GM23248 (cell line): ENCODE results near the gene PALMD. TPM values are rescaled to one million over a fixed set of nuclear protein-coding genes. Genes with fewer than 3 reads are reported as not detected.

Source experiments
- DNase-seq: peaks from one replicate; pipeline ENCODE4 v3.0.0-alpha.2; 2015
- H2AFZ ChIP-seq: fragments of 200-600 bp; sonication (generic); 2 replicates; pipeline ENCODE4 v1.6.1; 2016; ENCODE audit warnings: antibody characterized with exemption
- H3F3A ChIP-seq: fragments of 200-600 bp; sonication (generic); 2 replicates; pipeline ENCODE4 v1.6.1; 2016; ENCODE audit warnings: mild to moderate bottlenecking, antibody characterized with exemption, mixed run types; ENCODE audit not compliant: insufficient read depth
- H3K27ac ChIP-seq: fragments of 200-600 bp; sonication (generic); 2 replicates; pipeline ENCODE4 v1.5.1; 2016; ENCODE audit warnings: mild to moderate bottlenecking
- H3K27me3 ChIP-seq: fragments of 200-600 bp; sonication (generic); replicated peaks from 2 replicates; pipeline ENCODE4 v1.6.1; 2016; ENCODE audit warnings: mild to moderate bottlenecking; ENCODE audit not compliant: insufficient read depth
- H3K36me3 ChIP-seq: fragments of 200-600 bp; sonication (generic); 2 replicates; pipeline ENCODE4 v1.6.1; 2016; ENCODE audit warnings: low read depth, mild to moderate bottlenecking
- H3K4me1 ChIP-seq: fragments of 200-600 bp; sonication (generic); 2 replicates; pipeline ENCODE4 v1.6.1; 2016; ENCODE audit warnings: mild to moderate bottlenecking; ENCODE audit not compliant: insufficient read depth
- H3K4me2 ChIP-seq: fragments of 200-600 bp; sonication (generic); one replicate; pipeline ENCODE4 v1.6.1; 2016; ENCODE audit warnings: mild to moderate bottlenecking; ENCODE audit not compliant: unreplicated experiment
- H3K4me3 ChIP-seq: fragments of 200-600 bp; sonication (generic); 2 replicates; pipeline ENCODE4 v1.5.1; 2016; ENCODE audit warnings: mild to moderate bottlenecking
- H3K79me2 ChIP-seq: fragments of 200-600 bp; sonication (generic); 2 replicates; pipeline ENCODE4 v1.6.1; 2016; ENCODE audit warnings: mild to moderate bottlenecking; ENCODE audit not compliant: insufficient read depth
- H3K9ac ChIP-seq: fragments of 200-600 bp; sonication (generic); 2 replicates; pipeline ENCODE4 v1.6.1; 2016; ENCODE audit warnings: mild to moderate bottlenecking
- H3K9me2 ChIP-seq: fragments of 200-600 bp; sonication (generic); 2 replicates; pipeline ENCODE4 v1.6.1; 2016; ENCODE audit warnings: mixed run types, mild to moderate bottlenecking, moderate library complexity; ENCODE audit not compliant: insufficient read depth
- H3K9me3 ChIP-seq: fragments of 200-600 bp; sonication (generic); one replicate; pipeline ENCODE4 v1.6.1; 2017; ENCODE audit warnings: low read depth
- H4K20me1 ChIP-seq: fragments of 200-600 bp; sonication (generic); 2 replicates; pipeline ENCODE4 v1.6.0; 2016; ENCODE audit not compliant: insufficient read depth
- EZH2 ChIP-seq: fragments of 200-600 bp; sonication (generic); IDR thresholded peaks from 2 replicates; pipeline ENCODE4 v1.6.1; 2018; ENCODE audit warnings: antibody characterized with exemption, mild to moderate bottlenecking; ENCODE audit not compliant: insufficient read depth, poor library complexity, severe bottlenecking
- EZH2phosphoT487 ChIP-seq: fragments of 200-600 bp; sonication (generic); IDR thresholded peaks from 2 replicates; pipeline ENCODE4 v1.6.1; 2018; ENCODE audit warnings: antibody characterized with exemption, moderate library complexity, mild to moderate bottlenecking, low read depth; ENCODE audit not compliant: insufficient read depth
- WGBS, 2 experiments: methylation state at CpG; one replicate each; pipeline ENCODE4 v1.1.6; 2015 to 2017; ENCODE audit warnings: low lambda C conversion rate in 2 of 2, low coverage in 1 of 2; ENCODE audit errors: missing lambda C conversion rate in 2 of 2; 5-methylcytosine and 5-hydroxymethylcytosine counted together
- in situ Hi-C: fragments of 300-500 bp; cut with MboI; formaldehyde crosslinking; loops from 2 replicates; pipeline ENCODE4 v1.15.0; 2020
- polyA plus RNA-seq: library from polyadenylated mRNA; unstranded; fragments of >200 nt; fragmentation: Nextera tagmentation; extraction: Ambion mirVana; gene quantifications from 2 replicates; pipeline ENCODE4 v1.2.1, GENCODE V29; 2016
- total RNA-seq: library from RNA; depleted of rRNA; stranded (reverse); fragments of >200 nt; shearing (Covaris generic); gene quantifications from 2 replicates; pipeline ENCODE4 v1.2.3, GENCODE V29; 2014

PALMD gene
- total and polyA plus RNA-seq, 2 experiments from 2014 or later = 0.09 to 0.11 TPM

DNA sequence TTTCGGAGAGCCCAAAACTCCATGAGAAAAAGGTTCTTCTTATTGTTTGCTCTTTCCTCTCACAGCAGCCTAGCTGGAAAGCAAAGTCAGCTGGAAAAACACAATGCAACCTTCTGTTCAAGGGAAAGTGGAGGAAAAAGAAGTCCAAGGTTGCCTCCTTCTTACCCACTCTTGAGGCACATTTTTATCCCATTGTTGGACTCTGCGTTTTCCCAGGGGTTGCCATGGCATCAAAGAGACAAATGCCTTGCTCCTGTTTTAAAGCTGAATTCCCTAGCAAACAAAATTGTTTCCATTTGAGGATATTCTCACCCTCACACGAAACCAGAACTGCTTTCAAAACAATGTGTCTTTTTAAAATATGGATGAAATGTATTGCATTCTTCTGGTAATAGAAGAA, 45.1 kb upstream of the PALMD start:
- Histone ChIP-seq H3K9ac (no peak overlapping the region), H3K27ac (no peak overlapping the region), H3K79me2 (no peaks in the 10 kb centered on the region), H3K27me3 (no peaks in the 10 kb centered on the region), H3K36me3 (no peaks in the 10 kb centered on the region), H4K20me1 (no peaks in the 10 kb centered on the region), H2AFZ (no peak overlapping the region), H3F3A (peaks cover 22% of the 10 kb centered on the region), H3K4me1 (peaks cover 33% of the 10 kb centered on the region), H3K9me2 (no peaks in the 10 kb centered on the region), H3K9me3 (no peaks in the 10 kb centered on the region), H3K4me3 (no peak overlapping the region), H3K4me2 (no peak overlapping the region)
- TF ChIP-seq EZH2 (no peak), EZH2phosphoT487 (no peak)
- 80 to 81% methylated on average over 3 of the region's 3 CpGs for WGBS, 2 experiments
- DNase-seq = no peak
- in situ Hi-C loops = no loop called here

DNA sequence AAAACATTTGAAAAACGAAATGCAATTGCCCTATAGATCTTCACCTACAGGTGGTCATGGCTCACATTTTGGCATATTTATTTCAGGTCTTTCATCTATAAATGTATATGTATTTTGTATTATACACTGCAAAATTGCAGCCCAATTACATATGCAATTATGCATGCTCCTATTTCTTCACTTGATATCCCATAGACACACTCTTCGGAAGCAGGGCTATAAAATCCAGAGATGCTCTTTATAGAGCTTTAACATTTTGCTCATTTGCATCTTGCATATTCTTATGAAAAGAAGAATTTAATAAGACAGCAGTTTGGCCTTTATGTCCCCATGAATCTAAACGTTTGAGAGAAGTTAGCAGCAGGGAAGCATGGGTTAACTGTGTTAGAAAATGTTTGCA, 44.7 kb upstream of the PALMD start:
- no peak overlapping the region for H3K9ac ChIP-seq
- no peaks in the 10 kb centered on the region for H3K9me3 ChIP-seq
- no peak overlapping the region for H3K4me2 ChIP-seq
- H3K79me2 ChIP-seq = no peaks in the 10 kb centered on the region
- 66 to 76% methylated on average over 3 of the region's 3 CpGs for WGBS, 2 experiments
- no peak overlapping the region for H3K4me3 ChIP-seq
- in situ Hi-C loops = no loop called here
- no peak overlapping the region for H2AFZ ChIP-seq
- DNase-seq = no peak
- H3K36me3 ChIP-seq = no peaks in the 10 kb centered on the region
- H3K27me3 ChIP-seq = no peaks in the 10 kb centered on the region
- H4K20me1 ChIP-seq = no peaks in the 10 kb centered on the region
- H3K9me2 ChIP-seq = no peaks in the 10 kb centered on the region
- peaks cover 22% of the 10 kb centered on the region for H3F3A ChIP-seq
- H3K4me1 ChIP-seq = peaks cover 33% of the 10 kb centered on the region
- TF ChIP-seq EZH2 (no peak), EZH2phosphoT487 (no peak)
- no peak overlapping the region for H3K27ac ChIP-seq

DNA sequence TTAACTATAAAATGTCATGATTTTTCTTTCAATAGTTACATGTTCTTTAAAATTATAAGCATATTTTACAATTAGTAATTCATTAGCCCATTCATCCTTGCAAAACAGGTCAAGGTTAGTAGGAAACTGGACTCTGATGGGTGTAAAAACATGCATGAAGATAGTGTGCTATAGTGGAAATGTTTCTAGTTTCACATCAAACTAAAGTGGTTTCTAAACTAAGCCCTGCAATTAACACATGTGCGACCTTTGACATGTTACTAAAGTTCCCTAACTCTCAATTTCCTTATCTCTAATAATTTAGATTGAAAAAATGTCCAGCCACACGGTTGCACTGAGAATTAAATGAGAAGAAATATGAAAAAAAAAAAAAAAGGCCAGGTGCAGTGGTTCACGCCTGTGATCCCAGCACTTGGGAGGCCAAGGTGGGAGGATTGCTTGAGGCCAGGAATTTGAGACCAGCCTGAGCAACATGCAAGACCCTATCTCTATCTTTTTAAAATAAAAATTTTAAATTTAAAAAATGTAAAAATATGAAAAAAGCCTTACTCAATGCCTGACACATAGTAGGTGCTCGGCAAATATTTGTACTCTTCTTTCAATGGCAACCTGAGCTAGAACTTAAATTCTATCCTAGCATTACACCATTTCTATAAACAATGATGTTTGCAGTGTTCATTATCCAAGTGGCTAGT, 44.1 kb upstream of the PALMD start:
- H3K27ac ChIP-seq = no peak overlapping the region
- no peaks in the 10 kb centered on the region for H4K20me1 ChIP-seq
- WGBS, 2 experiments = 78 to 83% methylated on average over 4 of the region's 4 CpGs
- H3K4me1 ChIP-seq = peaks cover 33% of the 10 kb centered on the region
- no peak overlapping the region for H3K9ac ChIP-seq
- no peaks in the 10 kb centered on the region for H3K79me2 ChIP-seq
- no peak for DNase-seq
- in situ Hi-C loops = no loop called here
- H3K4me2 ChIP-seq = no peak overlapping the region
- peaks cover 22% of the 10 kb centered on the region for H3F3A ChIP-seq
- no peak overlapping the region for H2AFZ ChIP-seq
- H3K27me3 ChIP-seq = no peaks in the 10 kb centered on the region
- H3K4me3 ChIP-seq = no peak overlapping the region
- H3K36me3 ChIP-seq = no peaks in the 10 kb centered on the region
- no peak for TF ChIP-seq EZH2
- no peak for TF ChIP-seq EZH2phosphoT487
- H3K9me2 ChIP-seq = no peaks in the 10 kb centered on the region
- H3K9me3 ChIP-seq = no peaks in the 10 kb centered on the region

DNA sequence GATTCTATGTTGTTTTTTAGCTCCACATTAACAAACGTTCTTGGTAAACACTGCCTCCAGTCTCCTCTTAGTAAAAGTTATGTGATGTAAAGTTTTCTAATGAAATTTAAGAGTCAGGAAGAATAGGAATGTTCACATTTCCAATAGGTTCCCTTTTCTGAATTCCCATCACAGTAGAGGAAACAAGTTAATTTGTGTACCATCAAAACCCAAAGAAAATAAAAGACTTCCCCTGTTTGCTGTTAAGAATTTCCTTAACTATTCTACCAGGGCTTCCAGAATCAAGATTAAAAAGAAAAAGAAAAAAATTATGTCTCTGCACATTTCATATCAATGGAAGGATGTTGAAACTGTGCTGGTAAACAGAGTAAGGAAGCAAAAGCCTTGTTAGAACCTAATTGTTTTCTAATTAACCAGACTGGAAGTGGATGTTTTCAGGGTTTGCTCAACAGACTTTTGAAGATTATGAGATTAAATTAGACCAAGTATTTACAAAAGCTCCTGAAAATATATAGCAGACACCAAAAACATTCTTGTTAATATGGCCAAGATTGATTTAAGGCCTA, 43.4 kb upstream of the PALMD start:
- no peaks in the 10 kb centered on the region for H3K9me3 ChIP-seq
- WGBS, 2 experiments = 100% methylated on average over 1 of the region's 1 CpG
- in situ Hi-C loops = no loop called here
- H3K4me1 ChIP-seq = peaks cover 33% of the 10 kb centered on the region
- no peaks in the 10 kb centered on the region for H3K36me3 ChIP-seq
- no peak overlapping the region for H3K4me2 ChIP-seq
- no peak overlapping the region for H3K9ac ChIP-seq
- no peaks in the 10 kb centered on the region for H3K79me2 ChIP-seq
- no peak overlapping the region for H3K4me3 ChIP-seq
- no peak for DNase-seq
- H3K27me3 ChIP-seq = no peaks in the 10 kb centered on the region
- H4K20me1 ChIP-seq = no peaks in the 10 kb centered on the region
- no peaks in the 10 kb centered on the region for H3K9me2 ChIP-seq
- TF ChIP-seq EZH2phosphoT487 (no peak), EZH2 (no peak)
- no peak overlapping the region for H2AFZ ChIP-seq
- no peak overlapping the region for H3K27ac ChIP-seq
- peaks cover 22% of the 10 kb centered on the region for H3F3A ChIP-seq
